GM23338 (cell line): ENCODE data around the gene GHR.

Experiments
- CREB1 ChIP-seq: fragments of 250-450 bp; sonication (Bioruptor Pico); IDR thresholded peaks from 2 replicates; pipeline ENCODE4 v1.5.0; 2020; ENCODE audit warnings: low read depth, mild to moderate bottlenecking, moderate library complexity
- EZH2 ChIP-seq: fragments of 200-600 bp; sonication (generic); IDR thresholded peaks from one replicate; pipeline ENCODE4 v1.8.0; 2017; ENCODE audit warnings: antibody characterized with exemption, mild to moderate bottlenecking, low read depth; ENCODE audit not compliant: unreplicated experiment
- EZH2phosphoT487 ChIP-seq: fragments of 200-600 bp; sonication (generic); IDR thresholded peaks from one replicate; pipeline ENCODE4 v1.8.1; 2018; ENCODE audit warnings: antibody characterized with exemption; ENCODE audit not compliant: unreplicated experiment
- POLR2AphosphoS5 ChIP-seq: IDR thresholded peaks from 2 replicates; pipeline ENCODE4 v1.6.1; 2016; ENCODE audit warnings: antibody characterized with exemption, low read depth
- ZNF462 ChIP-seq: fragments of 250-450 bp; sonication (Bioruptor Pico); IDR thresholded peaks from 2 replicates; pipeline ENCODE4 v1.5.0; 2020; ENCODE audit warnings: mild to moderate bottlenecking, moderate library complexity
- TF ChIP-seq, protein P1 (sequence below), 2 experiments: fragments of 200-600 bp in 1 of 2; sonication (generic) in 1 of 2; conservative IDR thresholded peaks; 2 replicates each; pipeline versions ENCODE4 v1.5.1 to v1.6.1; 2016 to 2017; ENCODE audit warnings: antibody characterized with exemption in 2 of 2, low read depth in 2 of 2, mild to moderate bottlenecking in 2 of 2, moderate library complexity in 1 of 2
- TF ChIP-seq, protein P2 (sequence below): IDR thresholded peaks from one replicate; pipeline ENCODE4 v1.6.1; 2018; ENCODE audit warnings: antibody characterized with exemption; ENCODE audit not compliant: unreplicated experiment
- TF ChIP-seq, protein P3 (sequence below): IDR thresholded peaks from 2 replicates; pipeline ENCODE4 v1.6.1; 2016; ENCODE audit warnings: antibody characterized with exemption

GRCh38 chr5:42547894-42548293, 124.7 kb downstream of the GHR start:
- TF ChIP-seq EZH2phosphoT487: no peak
- TF ChIP-seq, protein P1, sequence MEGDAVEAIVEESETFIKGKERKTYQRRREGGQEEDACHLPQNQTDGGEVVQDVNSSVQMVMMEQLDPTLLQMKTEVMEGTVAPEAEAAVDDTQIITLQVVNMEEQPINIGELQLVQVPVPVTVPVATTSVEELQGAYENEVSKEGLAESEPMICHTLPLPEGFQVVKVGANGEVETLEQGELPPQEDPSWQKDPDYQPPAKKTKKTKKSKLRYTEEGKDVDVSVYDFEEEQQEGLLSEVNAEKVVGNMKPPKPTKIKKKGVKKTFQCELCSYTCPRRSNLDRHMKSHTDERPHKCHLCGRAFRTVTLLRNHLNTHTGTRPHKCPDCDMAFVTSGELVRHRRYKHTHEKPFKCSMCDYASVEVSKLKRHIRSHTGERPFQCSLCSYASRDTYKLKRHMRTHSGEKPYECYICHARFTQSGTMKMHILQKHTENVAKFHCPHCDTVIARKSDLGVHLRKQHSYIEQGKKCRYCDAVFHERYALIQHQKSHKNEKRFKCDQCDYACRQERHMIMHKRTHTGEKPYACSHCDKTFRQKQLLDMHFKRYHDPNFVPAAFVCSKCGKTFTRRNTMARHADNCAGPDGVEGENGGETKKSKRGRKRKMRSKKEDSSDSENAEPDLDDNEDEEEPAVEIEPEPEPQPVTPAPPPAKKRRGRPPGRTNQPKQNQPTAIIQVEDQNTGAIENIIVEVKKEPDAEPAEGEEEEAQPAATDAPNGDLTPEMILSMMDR (conservative IDR thresholded peaks at IDR 0.05; ENCODE audit: low read depth in 2 of 2): no peak
- no peak for TF ChIP-seq POLR2AphosphoS5
- TF ChIP-seq, protein P2, sequence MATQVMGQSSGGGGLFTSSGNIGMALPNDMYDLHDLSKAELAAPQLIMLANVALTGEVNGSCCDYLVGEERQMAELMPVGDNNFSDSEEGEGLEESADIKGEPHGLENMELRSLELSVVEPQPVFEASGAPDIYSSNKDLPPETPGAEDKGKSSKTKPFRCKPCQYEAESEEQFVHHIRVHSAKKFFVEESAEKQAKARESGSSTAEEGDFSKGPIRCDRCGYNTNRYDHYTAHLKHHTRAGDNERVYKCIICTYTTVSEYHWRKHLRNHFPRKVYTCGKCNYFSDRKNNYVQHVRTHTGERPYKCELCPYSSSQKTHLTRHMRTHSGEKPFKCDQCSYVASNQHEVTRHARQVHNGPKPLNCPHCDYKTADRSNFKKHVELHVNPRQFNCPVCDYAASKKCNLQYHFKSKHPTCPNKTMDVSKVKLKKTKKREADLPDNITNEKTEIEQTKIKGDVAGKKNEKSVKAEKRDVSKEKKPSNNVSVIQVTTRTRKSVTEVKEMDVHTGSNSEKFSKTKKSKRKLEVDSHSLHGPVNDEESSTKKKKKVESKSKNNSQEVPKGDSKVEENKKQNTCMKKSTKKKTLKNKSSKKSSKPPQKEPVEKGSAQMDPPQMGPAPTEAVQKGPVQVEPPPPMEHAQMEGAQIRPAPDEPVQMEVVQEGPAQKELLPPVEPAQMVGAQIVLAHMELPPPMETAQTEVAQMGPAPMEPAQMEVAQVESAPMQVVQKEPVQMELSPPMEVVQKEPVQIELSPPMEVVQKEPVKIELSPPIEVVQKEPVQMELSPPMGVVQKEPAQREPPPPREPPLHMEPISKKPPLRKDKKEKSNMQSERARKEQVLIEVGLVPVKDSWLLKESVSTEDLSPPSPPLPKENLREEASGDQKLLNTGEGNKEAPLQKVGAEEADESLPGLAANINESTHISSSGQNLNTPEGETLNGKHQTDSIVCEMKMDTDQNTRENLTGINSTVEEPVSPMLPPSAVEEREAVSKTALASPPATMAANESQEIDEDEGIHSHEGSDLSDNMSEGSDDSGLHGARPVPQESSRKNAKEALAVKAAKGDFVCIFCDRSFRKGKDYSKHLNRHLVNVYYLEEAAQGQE: no peak
- no peak for TF ChIP-seq ZNF462
- no peak for TF ChIP-seq EZH2
- TF ChIP-seq, protein P3, sequence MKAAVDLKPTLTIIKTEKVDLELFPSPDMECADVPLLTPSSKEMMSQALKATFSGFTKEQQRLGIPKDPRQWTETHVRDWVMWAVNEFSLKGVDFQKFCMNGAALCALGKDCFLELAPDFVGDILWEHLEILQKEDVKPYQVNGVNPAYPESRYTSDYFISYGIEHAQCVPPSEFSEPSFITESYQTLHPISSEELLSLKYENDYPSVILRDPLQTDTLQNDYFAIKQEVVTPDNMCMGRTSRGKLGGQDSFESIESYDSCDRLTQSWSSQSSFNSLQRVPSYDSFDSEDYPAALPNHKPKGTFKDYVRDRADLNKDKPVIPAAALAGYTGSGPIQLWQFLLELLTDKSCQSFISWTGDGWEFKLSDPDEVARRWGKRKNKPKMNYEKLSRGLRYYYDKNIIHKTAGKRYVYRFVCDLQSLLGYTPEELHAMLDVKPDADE: no peak
- no peak for TF ChIP-seq CREB1 (CRISPR knock-in tag)
